ENCODE results near the gene ZBTB33.

The ZBTB33 gene

GRCh38 chrX:120244735-120245498, 5.7 kb upstream of the ZBTB33 start:
- DNase-seq (ENCODE audit: low spot score): peak; percentile 39

GRCh38 chrX:120251471-120252011, 929 bp downstream of the ZBTB33 start:
- DNase-seq (ENCODE audit: low spot score): peak; percentile 26
- no peak for TF ChIP-seq CTCF (IDR thresholded peaks at IDR 0.05; ENCODE audit: extremely low read depth, missing control alignments)

More at GRCh38 chrX:120244735-120245498, 5.7 kb upstream of the ZBTB33 start:
- TF ChIP-seq CTCF (IDR thresholded peaks at IDR 0.05; ENCODE audit: extremely low read depth, missing control alignments): no peak

GRCh38 chrX:120253784-120254183, 3.2 kb downstream of the ZBTB33 start:
- no peak for TF ChIP-seq CTCF (IDR thresholded peaks at IDR 0.05; ENCODE audit: extremely low read depth, missing control alignments)
- DNase-seq (ENCODE audit: low spot score): no peak

GRCh38 chrX:120260369-120260768, 9.8 kb downstream of the ZBTB33 start:
- TF ChIP-seq CTCF (IDR thresholded peaks at IDR 0.05; ENCODE audit: extremely low read depth, missing control alignments): no peak
- no peak for DNase-seq (ENCODE audit: low spot score)

- no peak for TF ChIP-seq CTCF (IDR thresholded peaks at IDR 0.05; ENCODE audit: extremely low read depth, missing control alignments)
- DNase-seq (ENCODE audit: low spot score): no peak
Observed at GRCh38 chrX:120262859-120263708, 12.5 kb downstream of the ZBTB33 start.

- no peak for TF ChIP-seq CTCF (IDR thresholded peaks at IDR 0.05; ENCODE audit: extremely low read depth, missing control alignments)
Observed at GRCh38 chrX:120264341-120264740, 13.7 kb downstream of the ZBTB33 start.

More at GRCh38 chrX:120264341-120264740, 13.7 kb downstream of the ZBTB33 start:
- DNase-seq (ENCODE audit: low spot score): no peak
